CD8-positive, alpha-beta memory T cell (primary cell): ENCODE measurements around the gene CLCN1. TPM values are rescaled to one million over a fixed set of nuclear protein-coding genes. Genes with fewer than 3 reads are reported as not detected.

Experiments
- CTCF ChIA-PET: fragments of 350-600 bp; sonication (Branson Sonifier 250); formaldehyde crosslinking; loops from one replicate; lab custom pipeline; 2021; ENCODE audit warnings: antibody characterized with exemption; lab: Charles Lee
- POLR2A ChIA-PET: fragments of 350-600 bp; sonication (Branson Sonifier 250); formaldehyde crosslinking; loops from one replicate; lab custom pipeline; 2021; ENCODE audit warnings: antibody characterized with exemption; lab: Charles Lee
- DNase-seq, 5 donors: peaks; one replicate each; pipeline versions ENCODE4 v3.0.0 to v3.0.0-alpha.2; 2020 to 2022; ENCODE audit warnings: mixed read lengths in 1 of 5
- H3K27ac ChIP-seq: one replicate; pipeline ENCODE4 v1.7.0; 2013; ENCODE audit warnings: low read depth, mild to moderate bottlenecking, low read length, moderate library complexity
- H3K27me3 ChIP-seq: 2 replicates; pipeline ENCODE4 v1.7.0; 2013; ENCODE audit warnings: low read length, mild to moderate bottlenecking; ENCODE audit not compliant: insufficient read depth, poor library complexity, severe bottlenecking
- H3K36me3 ChIP-seq: 2 replicates; pipeline ENCODE4 v1.7.0; 2013; ENCODE audit warnings: mild to moderate bottlenecking, low read length, moderate library complexity; ENCODE audit not compliant: insufficient read depth
- H3K4me1 ChIP-seq: 2 replicates; pipeline ENCODE4 v1.7.0; 2013; ENCODE audit warnings: mild to moderate bottlenecking, low read length, moderate library complexity; ENCODE audit not compliant: insufficient read depth
- H3K4me3 ChIP-seq: 2 replicates; pipeline ENCODE4 v1.7.0; 2013; ENCODE audit warnings: mild to moderate bottlenecking, low read length
- H3K9me3 ChIP-seq: 2 replicates; pipeline ENCODE4 v1.7.0; 2013; ENCODE audit warnings: mild to moderate bottlenecking, low read length
- H3K27ac Mint-ChIP-seq, 8 donors: one replicate each; pipeline ENCODE4 v1.8.0; 2020 to 2021; ENCODE audit warnings: mixed read lengths in 8 of 8, mild to moderate bottlenecking in 6 of 8, inconsistent platforms in 3 of 8, moderate library complexity in 3 of 8
- H3K27me3 Mint-ChIP-seq, 2 donors: one replicate each; pipeline ENCODE4 v1.8.0; 2020 to 2021; ENCODE audit warnings: mixed read lengths in 2 of 2, mild to moderate bottlenecking in 1 of 2, moderate library complexity in 1 of 2
- H3K36me3 Mint-ChIP-seq, 3 donors: one replicate each; pipeline ENCODE4 v1.8.0; 2020 to 2021; ENCODE audit warnings: mixed read lengths in 3 of 3, inconsistent platforms in 1 of 3, mild to moderate bottlenecking in 1 of 3
- H3K4me1 Mint-ChIP-seq, 3 donors: one replicate each; pipeline ENCODE4 v1.8.0; 2020 to 2021; ENCODE audit warnings: mixed read lengths in 3 of 3, inconsistent platforms in 1 of 3, mild to moderate bottlenecking in 1 of 3
- H3K4me3 Mint-ChIP-seq, 7 donors: one replicate each; pipeline ENCODE4 v1.8.0; 2020 to 2021; ENCODE audit warnings: mixed read lengths in 7 of 7, mild to moderate bottlenecking in 6 of 7, moderate library complexity in 4 of 7, inconsistent platforms in 2 of 7
- H3K9me3 Mint-ChIP-seq, 5 donors: one replicate each; pipeline ENCODE4 v1.8.0; 2020 to 2022; ENCODE audit warnings: mixed read lengths in 5 of 5, mild to moderate bottlenecking in 3 of 5, moderate library complexity in 2 of 5, inconsistent platforms in 1 of 5
- polyA plus RNA-seq: library from polyadenylated mRNA; unstranded; fragments of 300-500 nt; fragmentation: Illumina TruSeq; gene quantifications from one replicate; pipeline ENCODE4 v1.2.3, GENCODE V29; 2021
- total RNA-seq, 2 experiments: library from RNA; stranded (reverse); gene quantifications; one replicate each; pipeline ENCODE4 v1.2.3, GENCODE V29; 2021

Gene CLCN1
- total and polyA plus RNA-seq, 3 experiments from 2014 or later: 0.11 TPM; not detected in 2

- ChIA-PET CTCF (interaction anchor here (1.1 to 8.0 kb wide), 12 partner anchors 10 to 121 kb away, joined by 3 to 103 read pairs (median 4); partner anchors contain the start of gene GSTK1), POLR2A (interaction anchor here (0.6 to 0.8 kb wide), 2 partner anchors 46 to 433 kb away, joined by 3 to 6 read pairs; no protein-coding TSS in a partner anchor)
- H3K36me3 ChIP-seq: peaks cover 72% of the 10 kb centered on the region
- Mint-ChIP-seq H3K4me3 (peak overlapping the region in 2 of 7 donors; percentile 1 to 14), H3K9me3 (no peaks in the 10 kb centered on the region), H3K36me3 (peaks cover 36 to 91% (median 38%) of the 10 kb centered on the region in 3 donors), H3K4me1 (peaks cover 52 to 73% (median 71%) of the 10 kb centered on the region in 3 donors), H3K27ac (peak overlapping the region in 6 of 8 donors; percentile 13 to 64 (median 28)), H3K27me3 (no peaks in the 10 kb centered on the region)
- no peaks in the 10 kb centered on the region for H3K9me3 ChIP-seq
- peak overlapping the region; percentile 5 for H3K27ac ChIP-seq
- H3K27me3 ChIP-seq: no peaks in the 10 kb centered on the region
- no peak for DNase-seq
- peaks cover 25% of the 10 kb centered on the region for H3K4me1 ChIP-seq
- no peak overlapping the region for H3K4me3 ChIP-seq
These were observed 20.0 kb upstream of the CLCN1 start for GRCh38 chr7:143295870-143296269.

- Mint-ChIP-seq H3K9me3 (no peaks in the 10 kb centered on the region), H3K4me3 (no peak overlapping the region), H3K27ac (peak overlapping the region in 2 of 8 donors; percentile 13 to 37), H3K4me1 (peaks cover 45 to 65% (median 63%) of the 10 kb centered on the region in 3 donors), H3K36me3 (peaks cover 38 to 92% (median 38%) of the 10 kb centered on the region in 3 donors), H3K27me3 (no peaks in the 10 kb centered on the region)
- CTCF ChIA-PET: interaction anchor here (1.1 to 8.0 kb wide), 10 partner anchors 12 to 120 kb away, joined by 3 to 103 read pairs (median 4); no protein-coding TSS in a partner anchor
- no peaks in the 10 kb centered on the region for H3K9me3 ChIP-seq
- no peaks in the 10 kb centered on the region for H3K27me3 ChIP-seq
- DNase-seq: no peak
- POLR2A ChIA-PET: interaction anchor here (0.8 kb wide), 1 partner anchor 47 kb away, joined by 6 read pairs; no protein-coding TSS in a partner anchor
- no peak overlapping the region for H3K4me3 ChIP-seq
- peaks cover 80% of the 10 kb centered on the region for H3K36me3 ChIP-seq
- H3K4me1 ChIP-seq: peaks cover 24% of the 10 kb centered on the region
- peak overlapping the region; percentile 20 for H3K27ac ChIP-seq
These were observed 19.2 kb upstream of the CLCN1 start for GRCh38 chr7:143296686-143297085.

- Mint-ChIP-seq H3K4me1 (peaks cover 37 to 55% (median 47%) of the 10 kb centered on the region in 3 donors), H3K36me3 (peaks cover 31 to 91% (median 35%) of the 10 kb centered on the region in 3 donors), H3K4me3 (no peak overlapping the region), H3K9me3 (no peaks in the 10 kb centered on the region), H3K27ac (peak overlapping the region in 4 of 8 donors; percentile 7 to 77 (median 46)), H3K27me3 (no peaks in the 10 kb centered on the region)
- Histone ChIP-seq H3K27me3 (no peaks in the 10 kb centered on the region), H3K36me3 (peaks cover 79% of the 10 kb centered on the region), H3K4me3 (no peak overlapping the region), H3K4me1 (peaks cover 24% of the 10 kb centered on the region), H3K9me3 (no peaks in the 10 kb centered on the region), H3K27ac (no peak overlapping the region)
- CTCF ChIA-PET: interaction anchor here (0.8 to 8.0 kb wide), 39 partner anchors 9 to 141 kb away, joined by 3 to 103 read pairs (median 6); partner anchors contain the start of genes CASP2, EPHA1, GSTK1 and TAS2R40
- POLR2A ChIA-PET: interaction anchor here (0.7 to 2.1 kb wide), 3 partner anchors 12 to 485 kb away, joined by 3 to 7 read pairs (median 5); no protein-coding TSS in a partner anchor
- DNase-seq: no peak
These were observed 16.6 kb upstream of the CLCN1 start for GRCh38 chr7:143299346-143299745.

- CTCF ChIA-PET: interaction anchor here (0.6 to 8.0 kb wide), 43 partner anchors 9 to 141 kb away, joined by 3 to 103 read pairs (median 5); partner anchors contain the start of genes CASP2, EPHA1, GSTK1 and TAS2R40
- Histone ChIP-seq H3K9me3 (no peaks in the 10 kb centered on the region), H3K27me3 (no peaks in the 10 kb centered on the region)
These were observed 16.1 kb upstream of the CLCN1 start for GRCh38 chr7:143299840-143300239.

GRCh38 chr7:143300959-143301935 lies 14.7 kb upstream of the CLCN1 start:
- Histone ChIP-seq H3K36me3 (peaks cover 79% of the 10 kb centered on the region), H3K4me3 (no peak overlapping the region), H3K4me1 (peaks cover 14% of the 10 kb centered on the region), H3K27me3 (no peaks in the 10 kb centered on the region), H3K27ac (no peak overlapping the region), H3K9me3 (no peaks in the 10 kb centered on the region)
- Mint-ChIP-seq H3K36me3 (peaks cover 25 to 89% (median 35%) of the 10 kb centered on the region in 3 donors), H3K27me3 (no peaks in the 10 kb centered on the region), H3K4me3 (no peak overlapping the region), H3K9me3 (no peaks in the 10 kb centered on the region), H3K27ac (peak overlapping the region in 2 of 8 donors; percentile 18 to 50), H3K4me1 (peaks cover 30 to 50% (median 39%) of the 10 kb centered on the region in 3 donors)
- DNase-seq: no peak
- CTCF ChIA-PET: interaction anchor here (0.7 to 8.0 kb wide), 11 partner anchors 8 to 121 kb away, joined by 3 to 103 read pairs (median 5); partner anchors contain the start of genes CASP2 and EPHA1
- POLR2A ChIA-PET: interaction anchor here (0.6 to 2.1 kb wide), 2 partner anchors 61 to 62 kb away, joined by 3 to 7 read pairs; no protein-coding TSS in a partner anchor

More at GRCh38 chr7:143299840-143300239, 16.1 kb upstream of the CLCN1 start:
- H3K27ac ChIP-seq: no peak overlapping the region
- no peak overlapping the region for H3K4me3 Mint-ChIP-seq
- no peaks in the 10 kb centered on the region for H3K27me3 Mint-ChIP-seq
- H3K36me3 Mint-ChIP-seq: peaks cover 28 to 91% (median 32%) of the 10 kb centered on the region in 3 donors
- peak; percentile 29 to 75 (median 49) for DNase-seq
- H3K9me3 Mint-ChIP-seq: no peaks in the 10 kb centered on the region
- peaks cover 79% of the 10 kb centered on the region for H3K36me3 ChIP-seq
- no peak overlapping the region for H3K4me3 ChIP-seq
- H3K27ac Mint-ChIP-seq: peak overlapping the region in 3 of 8 donors; percentile 7 to 54 (median 38)
- POLR2A ChIA-PET: interaction anchor here (1.4 to 2.1 kb wide), 2 partner anchors 11 to 60 kb away, joined by 5 to 7 read pairs; no protein-coding TSS in a partner anchor
- H3K4me1 Mint-ChIP-seq: peaks cover 32 to 52% (median 42%) of the 10 kb centered on the region in 3 donors
- H3K4me1 ChIP-seq: peaks cover 24% of the 10 kb centered on the region

- Mint-ChIP-seq H3K27me3 (no peaks in the 10 kb centered on the region), H3K36me3 (peaks cover 35 to 88% (median 47%) of the 10 kb centered on the region in 3 donors), H3K27ac (peak overlapping the region in 1 of 8 donors; percentile 21), H3K4me1 (peaks cover 27 to 54% (median 37%) of the 10 kb centered on the region in 3 donors), H3K9me3 (no peaks in the 10 kb centered on the region), H3K4me3 (no peak overlapping the region)
- Histone ChIP-seq H3K36me3 (peaks cover 75% of the 10 kb centered on the region), H3K27me3 (no peaks in the 10 kb centered on the region), H3K4me1 (peaks cover 6% of the 10 kb centered on the region), H3K27ac (no peak overlapping the region), H3K4me3 (no peak overlapping the region), H3K9me3 (no peaks in the 10 kb centered on the region)
- ChIA-PET POLR2A (no interaction called here), CTCF (interaction anchor here (4.4 kb wide), 1 partner anchor 63 kb away, joined by 47 read pairs; no protein-coding TSS in a partner anchor)
- DNase-seq: no peak
These were observed 12.2 kb upstream of the CLCN1 start for GRCh38 chr7:143303733-143304132.

GRCh38 chr7:143304938-143305337 lies 11.0 kb upstream of the CLCN1 start:
- DNase-seq: no peak
- Mint-ChIP-seq H3K27ac (peak overlapping the region in 3 of 8 donors; percentile 57 to 87 (median 84)), H3K4me3 (no peak overlapping the region), H3K36me3 (peaks cover 31 to 80% (median 44%) of the 10 kb centered on the region in 3 donors), H3K27me3 (no peaks in the 10 kb centered on the region), H3K9me3 (no peaks in the 10 kb centered on the region), H3K4me1 (peaks cover 22 to 50% (median 33%) of the 10 kb centered on the region in 3 donors)
- peaks cover under 1% of the 10 kb centered on the region for H3K4me1 ChIP-seq
- H3K9me3 ChIP-seq: no peaks in the 10 kb centered on the region
- POLR2A ChIA-PET: no interaction called here
- no peak overlapping the region for H3K4me3 ChIP-seq
- no peaks in the 10 kb centered on the region for H3K27me3 ChIP-seq
- H3K36me3 ChIP-seq: peaks cover 64% of the 10 kb centered on the region
- CTCF ChIA-PET: interaction anchor here (1.0 to 4.4 kb wide), 9 partner anchors 17 to 76 kb away, joined by 3 to 47 read pairs (median 5); partner anchors contain the start of gene CASP2
- H3K27ac ChIP-seq: no peak overlapping the region
